ENCODE data around the gene LRRC74A.

DNA sequence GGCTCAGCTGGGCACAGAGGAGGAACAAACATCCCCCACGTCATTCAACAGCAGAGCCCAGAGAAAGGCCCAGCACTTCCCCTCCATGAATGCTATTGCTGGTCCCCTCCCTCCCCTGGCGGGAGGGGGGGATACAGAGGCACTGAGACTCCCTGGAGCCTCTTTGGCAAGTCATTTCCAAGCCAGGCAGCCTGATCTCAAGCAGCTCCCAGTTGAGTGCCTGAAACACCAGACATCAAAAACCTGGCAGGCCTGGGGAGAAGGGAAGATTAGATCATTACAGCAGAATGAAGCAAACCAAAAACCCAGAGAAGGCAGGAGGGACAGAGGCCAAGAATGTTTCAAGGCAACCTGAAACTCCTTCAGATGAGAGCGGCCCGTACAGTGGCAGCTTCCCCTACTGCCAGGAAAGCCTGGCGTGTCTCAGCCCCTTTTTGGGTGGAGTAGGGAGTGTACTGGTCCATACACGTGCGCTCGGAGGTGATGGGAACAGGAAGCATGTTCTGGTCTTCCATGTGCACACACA is 92.1 kb downstream of the LRRC74A start:
- TF ChIP-seq POLR2AphosphoS5 (IDR thresholded peaks at IDR 0.05; ENCODE audit: borderline replicate concordance, low read depth, low read length) = no peak; the same call in 1 of the 2 replicates
- TF ChIP-seq EZH2 (IDR thresholded peaks at IDR 0.05) = no peak

Data from SK-N-MC (cell line).